ENCODE data around the gene PPP2R5C.
A peak's percentile ranks its signal among the peaks of the same experiment; 100 is the strongest.

PPP2R5C gene

DNA sequence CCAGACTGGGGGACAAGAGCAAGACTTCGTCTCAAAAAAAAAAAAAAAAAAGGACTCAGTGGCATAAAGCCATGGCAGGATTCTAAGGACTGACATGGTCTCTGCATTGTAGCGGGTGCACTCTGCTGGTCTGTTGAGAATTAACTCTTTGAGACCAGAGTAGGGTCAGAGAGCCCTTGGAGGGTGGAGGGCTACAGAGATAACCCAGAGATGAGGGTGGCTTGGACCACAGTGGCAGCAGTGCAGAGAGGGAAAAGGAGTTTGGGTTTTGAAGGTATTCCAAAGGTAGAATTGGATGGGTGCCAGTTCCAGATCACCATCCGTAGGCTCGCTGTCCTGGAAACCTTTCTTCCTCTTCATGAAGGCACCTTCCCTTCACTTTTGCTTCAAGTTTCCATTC lies 188.6 kb downstream of the PPP2R5C start:
- no peak overlapping the region for H3K14ac ChIP-seq (ENCODE audit: low read length in 2 of 2)
- H3K9ac ChIP-seq (ENCODE audit: low read length) = peak overlapping the region; percentile 50
- no peak overlapping the region for H4K91ac ChIP-seq (ENCODE audit: low read length)
- H3K23ac ChIP-seq (ENCODE audit: low read length in 2 of 2) = no peak overlapping the region
- peaks cover 9% of the 10 kb centered on the region for H3K4me1 ChIP-seq (ENCODE audit: control insufficient read depth, insufficient read depth, low read depth, low read length)
- no peaks in the 10 kb centered on the region for H3K9me3 ChIP-seq (ENCODE audit: control insufficient read depth, low read length)
- H3K27me3 ChIP-seq (ENCODE audit: control insufficient read depth in 1 of 2, insufficient read depth in 1 of 2, low read length in 2 of 2) = no peaks in the 10 kb centered on the region
- no peak overlapping the region for H3K4ac ChIP-seq (ENCODE audit: low read depth in 1 of 2, low read length in 2 of 2)
- H2BK15ac ChIP-seq (ENCODE audit: low read depth, poor library complexity, severe bottlenecking) = no peak overlapping the region
- no peak overlapping the region for H3K18ac ChIP-seq (ENCODE audit: low read depth in 1 of 2, low read length in 2 of 2)
- H4K8ac ChIP-seq (ENCODE audit: low read length) = no peak overlapping the region
- H3K4me2 ChIP-seq (ENCODE audit: low read length, poor library complexity, severe bottlenecking) = no peak overlapping the region
- 96% methylated on average over 2 of the region's 4 CpGs for WGBS
- H2BK5ac ChIP-seq (ENCODE audit: low read depth, low read length, poor library complexity, severe bottlenecking) = no peak overlapping the region
- no peak overlapping the region for H2AFZ ChIP-seq (ENCODE audit: low read depth, low read length)
- H3K36me3 ChIP-seq (ENCODE audit: control insufficient read depth in 1 of 2, insufficient read depth in 2 of 2, low read depth in 1 of 2, low read length in 2 of 2) = peaks cover 0 to 7% of the 10 kb centered on the region in 2 experiments
- no peak overlapping the region for H2AK5ac ChIP-seq (ENCODE audit: low read length, severe bottlenecking)
- H3K4me3 ChIP-seq (ENCODE audit: insufficient read depth in 1 of 2, low read depth in 1 of 2, low read length in 2 of 2) = peak overlapping the region in 1 of 2 experiments; percentile 44
- no peak overlapping the region for H3K27ac ChIP-seq (ENCODE audit: low read length, poor library complexity, severe bottlenecking)
- no peak overlapping the region for H2BK120ac ChIP-seq (ENCODE audit: low read depth, low read length)
- no peak overlapping the region for H2BK12ac ChIP-seq (ENCODE audit: low read length in 2 of 2)
- no peak for DNase-seq
- H3K79me1 ChIP-seq (replicated peaks; ENCODE audit: low read length, poor library complexity, severe bottlenecking) = peaks cover 17% of the 10 kb centered on the region

DNA sequence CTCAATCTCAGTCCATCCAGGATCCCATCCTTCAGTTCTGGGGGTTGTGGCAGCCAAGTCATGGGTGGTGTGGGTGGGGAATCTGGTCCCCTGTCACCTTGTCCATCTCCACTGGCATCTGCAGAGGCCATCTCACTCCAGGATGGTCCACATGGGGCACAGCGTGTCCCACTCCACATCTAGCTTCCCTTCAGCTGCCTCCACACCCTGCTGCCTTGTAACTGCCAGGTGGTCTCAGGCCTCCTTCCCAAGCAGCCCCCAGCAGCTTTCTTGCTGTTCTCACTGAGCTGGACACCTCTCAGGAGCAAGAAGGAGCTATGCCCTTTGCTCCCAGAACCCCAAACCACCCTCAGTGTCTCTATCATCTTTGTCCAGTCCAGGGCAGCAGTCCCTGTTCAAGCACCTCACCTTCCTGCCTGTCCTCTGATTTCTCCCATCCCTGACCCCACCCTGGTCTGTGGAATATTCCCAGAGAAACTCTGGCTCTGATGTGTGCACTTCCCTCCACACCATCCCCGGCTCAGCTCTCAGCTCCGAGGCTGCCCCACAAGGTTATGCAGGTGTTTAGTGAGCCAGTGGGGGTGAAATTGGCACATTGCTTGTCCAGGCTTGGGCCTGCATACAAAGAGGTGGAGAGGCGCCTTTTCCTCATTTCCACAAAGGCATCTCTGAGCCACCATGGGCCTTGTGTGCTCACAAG lies 189.2 kb downstream of the PPP2R5C start:
- Histone ChIP-seq H3K4me3 (ENCODE audit: insufficient read depth in 1 of 2, low read depth in 1 of 2, low read length in 2 of 2) (no peak overlapping the region), H2AFZ (ENCODE audit: low read depth, low read length) (no peak overlapping the region), H2BK5ac (ENCODE audit: low read depth, low read length, poor library complexity, severe bottlenecking) (no peak overlapping the region), H3K9me3 (ENCODE audit: control insufficient read depth, low read length) (no peaks in the 10 kb centered on the region), H3K27me3 (ENCODE audit: control insufficient read depth in 1 of 2, insufficient read depth in 1 of 2, low read length in 2 of 2) (no peaks in the 10 kb centered on the region), H2BK15ac (ENCODE audit: low read depth, poor library complexity, severe bottlenecking) (no peak overlapping the region), H3K27ac (ENCODE audit: low read length, poor library complexity, severe bottlenecking) (no peak overlapping the region), H3K4me2 (ENCODE audit: low read length, poor library complexity, severe bottlenecking) (no peak overlapping the region), H4K8ac (ENCODE audit: low read length) (no peak overlapping the region), H3K14ac (ENCODE audit: low read length in 2 of 2) (no peak overlapping the region), H3K4me1 (ENCODE audit: control insufficient read depth, insufficient read depth, low read depth, low read length) (peaks cover 9% of the 10 kb centered on the region), H3K36me3 (ENCODE audit: control insufficient read depth in 1 of 2, insufficient read depth in 2 of 2, low read depth in 1 of 2, low read length in 2 of 2) (peaks cover 0 to 7% of the 10 kb centered on the region in 2 experiments), H2AK5ac (ENCODE audit: low read length, severe bottlenecking) (no peak overlapping the region), H4K91ac (ENCODE audit: low read length) (no peak overlapping the region), H3K9ac (ENCODE audit: low read length) (peak overlapping the region; percentile 50), H3K18ac (ENCODE audit: low read depth in 1 of 2, low read length in 2 of 2) (no peak overlapping the region), H3K23ac (ENCODE audit: low read length in 2 of 2) (no peak overlapping the region), H2BK120ac (ENCODE audit: low read depth, low read length) (no peak overlapping the region), H3K79me1 (replicated peaks; ENCODE audit: low read length, poor library complexity, severe bottlenecking) (peaks cover 17% of the 10 kb centered on the region), H2BK12ac (ENCODE audit: low read length in 2 of 2) (no peak overlapping the region), H3K4ac (ENCODE audit: low read depth in 1 of 2, low read length in 2 of 2) (no peak overlapping the region)
- no peak for DNase-seq
- WGBS = 88% methylated on average over 4 of the region's 4 CpGs

DNA sequence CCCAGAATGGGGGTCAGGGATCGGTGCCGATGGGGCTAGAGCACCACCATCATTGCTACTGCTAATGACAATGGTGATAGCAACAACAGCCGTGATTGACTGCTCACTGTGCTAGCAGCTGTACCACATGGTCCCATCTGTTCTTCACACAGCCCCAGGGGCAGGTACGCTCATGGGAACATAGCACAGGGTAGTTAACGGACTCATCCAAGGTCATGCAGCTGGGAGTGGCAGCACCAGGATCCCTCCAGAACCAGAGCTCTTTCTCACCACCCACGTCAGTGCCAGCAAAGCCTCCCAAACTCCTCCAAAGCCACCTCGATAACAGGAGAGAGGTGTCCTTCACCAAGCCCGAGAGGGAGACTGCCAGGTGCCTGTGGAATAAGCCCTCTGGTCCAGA lies 191.6 kb downstream of the PPP2R5C start:
- Histone ChIP-seq H4K8ac (ENCODE audit: low read length) (no peak overlapping the region), H3K27ac (ENCODE audit: low read length, poor library complexity, severe bottlenecking) (no peak overlapping the region), H2BK15ac (ENCODE audit: low read depth, poor library complexity, severe bottlenecking) (no peak overlapping the region), H3K23ac (ENCODE audit: low read length in 2 of 2) (no peak overlapping the region), H3K9me3 (ENCODE audit: control insufficient read depth, low read length) (no peaks in the 10 kb centered on the region), H4K91ac (ENCODE audit: low read length) (no peak overlapping the region), H3K18ac (ENCODE audit: low read depth in 1 of 2, low read length in 2 of 2) (no peak overlapping the region), H3K4ac (ENCODE audit: low read depth in 1 of 2, low read length in 2 of 2) (no peak overlapping the region), H3K27me3 (ENCODE audit: control insufficient read depth in 1 of 2, insufficient read depth in 1 of 2, low read length in 2 of 2) (no peaks in the 10 kb centered on the region), H3K9ac (ENCODE audit: low read length) (no peak overlapping the region), H3K4me1 (ENCODE audit: control insufficient read depth, insufficient read depth, low read depth, low read length) (peaks cover 7% of the 10 kb centered on the region), H3K4me2 (ENCODE audit: low read length, poor library complexity, severe bottlenecking) (no peak overlapping the region), H2BK120ac (ENCODE audit: low read depth, low read length) (no peak overlapping the region), H3K14ac (ENCODE audit: low read length in 2 of 2) (no peak overlapping the region), H3K79me1 (replicated peaks; ENCODE audit: low read length, poor library complexity, severe bottlenecking) (peaks cover 13% of the 10 kb centered on the region), H3K36me3 (ENCODE audit: control insufficient read depth in 1 of 2, insufficient read depth in 2 of 2, low read depth in 1 of 2, low read length in 2 of 2) (peaks cover 2 to 7% of the 10 kb centered on the region in 2 experiments), H2AK5ac (ENCODE audit: low read length, severe bottlenecking) (no peak overlapping the region), H2BK5ac (ENCODE audit: low read depth, low read length, poor library complexity, severe bottlenecking) (no peak overlapping the region), H2AFZ (ENCODE audit: low read depth, low read length) (no peak overlapping the region), H2BK12ac (ENCODE audit: low read length in 2 of 2) (no peak overlapping the region), H3K4me3 (ENCODE audit: insufficient read depth in 1 of 2, low read depth in 1 of 2, low read length in 2 of 2) (no peak overlapping the region)
- WGBS = 87% methylated on average over 8 of the region's 8 CpGs
- DNase-seq = no peak

DNA sequence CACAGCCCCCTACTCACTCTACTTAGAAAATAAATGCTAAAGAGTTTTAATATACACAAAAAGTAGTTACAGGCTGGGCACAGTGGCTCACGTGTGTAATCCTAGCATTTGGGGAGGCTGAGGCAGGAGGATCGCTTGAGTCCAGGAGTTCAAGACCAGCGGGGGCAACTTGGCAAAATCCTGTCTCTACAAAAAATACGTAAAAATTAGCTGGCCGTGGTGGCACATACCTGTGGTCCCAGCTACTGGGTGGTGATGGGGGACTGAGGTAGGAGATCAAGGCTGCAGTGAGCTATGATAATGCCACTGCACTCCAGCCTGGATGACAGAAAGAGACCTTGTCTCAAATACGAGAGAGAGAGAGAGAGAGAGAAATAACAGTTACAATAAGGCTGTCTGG lies 193.0 kb downstream of the PPP2R5C start:
- Histone ChIP-seq H3K18ac (ENCODE audit: low read depth in 1 of 2, low read length in 2 of 2) (no peak overlapping the region), H3K36me3 (ENCODE audit: control insufficient read depth in 1 of 2, insufficient read depth in 2 of 2, low read depth in 1 of 2, low read length in 2 of 2) (peaks cover 2 to 7% of the 10 kb centered on the region in 2 experiments), H3K79me1 (replicated peaks; ENCODE audit: low read length, poor library complexity, severe bottlenecking) (peaks cover 5% of the 10 kb centered on the region), H3K27ac (ENCODE audit: low read length, poor library complexity, severe bottlenecking) (no peak overlapping the region), H3K9ac (ENCODE audit: low read length) (no peak overlapping the region), H2AK5ac (ENCODE audit: low read length, severe bottlenecking) (no peak overlapping the region), H3K14ac (ENCODE audit: low read length in 2 of 2) (no peak overlapping the region), H2BK15ac (ENCODE audit: low read depth, poor library complexity, severe bottlenecking) (no peak overlapping the region), H3K4me3 (ENCODE audit: insufficient read depth in 1 of 2, low read depth in 1 of 2, low read length in 2 of 2) (no peak overlapping the region), H3K23ac (ENCODE audit: low read length in 2 of 2) (no peak overlapping the region), H3K27me3 (ENCODE audit: control insufficient read depth in 1 of 2, insufficient read depth in 1 of 2, low read length in 2 of 2) (no peaks in the 10 kb centered on the region), H3K9me3 (ENCODE audit: control insufficient read depth, low read length) (no peaks in the 10 kb centered on the region), H2AFZ (ENCODE audit: low read depth, low read length) (no peak overlapping the region), H2BK5ac (ENCODE audit: low read depth, low read length, poor library complexity, severe bottlenecking) (no peak overlapping the region), H3K4me2 (ENCODE audit: low read length, poor library complexity, severe bottlenecking) (no peak overlapping the region), H2BK120ac (ENCODE audit: low read depth, low read length) (no peak overlapping the region), H3K4me1 (ENCODE audit: control insufficient read depth, insufficient read depth, low read depth, low read length) (peaks cover under 1% of the 10 kb centered on the region), H4K91ac (ENCODE audit: low read length) (no peak overlapping the region), H2BK12ac (ENCODE audit: low read length in 2 of 2) (no peak overlapping the region), H3K4ac (ENCODE audit: low read depth in 1 of 2, low read length in 2 of 2) (no peak overlapping the region), H4K8ac (ENCODE audit: low read length) (no peak overlapping the region)
- 87% methylated on average over 6 of the region's 6 CpGs for WGBS
- no peak for DNase-seq

Measured in mesenchymal stem cell (in vitro differentiated cells and primary cell).